ENCODE measurements around the gene TTF1.
A peak's percentile ranks its signal among the peaks of the same experiment; 100 is the strongest.

Gene TTF1

DNA sequence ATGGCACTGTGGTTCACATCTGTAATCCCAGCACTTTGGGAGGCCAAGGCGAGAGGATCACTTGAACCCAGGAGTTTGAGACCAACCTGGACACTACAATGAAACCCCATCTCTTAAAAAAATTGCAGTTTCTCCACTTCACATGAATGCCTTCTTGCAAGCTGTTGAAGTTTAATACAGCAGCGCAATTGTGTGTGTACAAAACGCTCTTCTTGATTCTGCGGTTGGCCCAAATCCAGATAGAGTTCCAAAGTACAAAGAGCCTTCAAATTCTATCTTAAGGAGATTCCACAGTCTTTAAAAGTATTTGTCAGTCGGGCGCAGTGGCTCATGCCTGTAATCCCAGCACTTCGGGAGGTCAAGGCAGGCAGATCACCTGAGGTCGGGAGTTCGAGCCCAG, 42.6 kb downstream of the TTF1 start:
- DNase-seq: no peak

- no peak for DNase-seq
Measured at GRCh38 chr9:132357764-132358163, 48.9 kb downstream of the TTF1 start.

DNA sequence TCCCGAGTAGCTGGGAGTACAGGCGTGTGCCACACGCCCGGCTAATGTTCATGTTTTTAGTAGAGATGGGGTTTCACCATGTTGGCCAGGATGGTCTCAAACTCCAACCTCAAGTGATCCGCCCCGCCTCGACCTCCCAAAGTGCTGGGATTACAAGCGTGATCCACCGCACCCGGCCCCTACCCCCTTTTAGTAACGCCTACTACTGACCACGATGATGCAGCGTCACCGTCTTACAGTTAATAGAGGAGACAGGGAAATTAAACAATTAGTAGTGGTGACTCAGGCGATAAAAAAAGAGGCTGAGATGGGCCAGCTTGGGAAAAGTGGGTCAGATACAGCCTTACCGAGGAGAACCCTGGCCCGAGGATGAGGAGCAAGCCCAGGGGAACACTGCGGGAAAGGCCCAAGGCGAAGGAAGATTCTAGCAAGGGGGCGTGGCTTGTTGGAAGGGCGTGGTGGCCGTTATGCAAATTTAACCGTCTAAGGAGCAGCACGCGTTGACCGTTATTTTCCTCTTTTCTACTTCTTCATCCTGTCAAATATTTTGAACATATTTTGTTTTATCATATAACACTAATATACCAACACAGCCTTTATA, 50.2 kb downstream of the TTF1 start:
- DNase-seq: no peak

- DNase-seq: peak; percentile 92
Measured at GRCh38 chr9:132354637-132355355, 51.8 kb downstream of the TTF1 start, which contains the start of gene SETX. Gene SETX, minus strand, starts transcription at chr9:132354986. Its CDS starts 5,558 bp downstream, at chr9:132349428.

GRCh38 chr9:132351404-132352045, 55.1 kb downstream of the TTF1 start:
- no peak for DNase-seq

- no peak for DNase-seq
Measured at GRCh38 chr9:132350861-132351315, 55.8 kb downstream of the TTF1 start.

- DNase-seq: no peak
Measured at GRCh38 chr9:132348676-132349075, 58.0 kb downstream of the TTF1 start.

- no peak for DNase-seq
Measured at GRCh38 chr9:132346177-132346576, 60.5 kb downstream of the TTF1 start.

DNA sequence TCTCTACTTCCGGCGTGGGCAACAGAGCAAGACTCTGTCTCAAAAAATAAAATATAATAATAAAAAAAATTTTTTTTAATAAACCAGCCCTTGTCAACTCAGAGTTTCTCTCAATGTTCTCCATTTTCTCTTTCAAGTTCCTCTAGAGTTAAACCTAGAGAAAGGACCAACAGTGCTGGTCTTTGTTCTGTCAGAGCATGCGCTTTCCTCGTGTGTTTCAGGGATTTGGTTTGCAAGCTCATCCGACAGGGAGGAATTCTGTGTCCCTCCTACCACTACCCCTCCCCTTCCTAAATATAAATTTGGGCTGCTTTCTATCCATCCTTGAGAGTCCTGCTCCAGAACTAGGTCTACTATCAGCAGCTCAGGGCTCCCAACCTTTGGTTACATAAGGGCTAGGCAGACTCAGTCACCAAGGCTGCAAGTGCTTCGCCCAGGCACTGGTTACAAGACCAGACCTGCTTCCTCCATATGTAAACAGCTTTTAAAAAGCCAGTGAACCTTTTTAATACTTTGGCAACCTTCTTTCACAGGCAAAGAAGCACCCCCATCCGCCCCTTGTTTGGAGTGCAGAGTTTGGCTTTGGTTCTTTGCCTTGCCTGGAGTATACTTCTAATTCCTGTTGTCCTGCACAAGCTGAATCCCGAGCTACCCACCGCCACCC, 65.3 kb downstream of the TTF1 start:
- no peak for DNase-seq

- no peak for DNase-seq
Measured at GRCh38 chr9:132334364-132334763, 72.3 kb downstream of the TTF1 start.

DNA sequence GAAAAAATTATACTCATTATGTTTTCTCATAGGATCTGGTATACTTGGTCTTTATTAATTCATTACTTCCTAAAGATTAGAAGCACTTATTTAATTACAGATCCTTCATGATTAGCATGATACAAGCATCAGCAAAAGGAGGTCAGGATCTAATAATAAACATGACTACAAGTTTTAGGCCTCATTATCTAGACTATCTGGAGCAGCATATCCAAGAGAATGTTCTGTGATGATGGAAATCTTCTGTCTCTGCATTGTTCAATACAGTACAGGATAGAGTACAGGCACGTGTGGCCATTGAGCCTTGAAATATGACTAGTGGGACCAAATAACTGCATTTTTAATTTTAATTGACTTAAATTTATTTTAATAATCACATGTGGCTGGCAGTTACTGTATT, 73.1 kb downstream of the TTF1 start:
- DNase-seq: no peak

DNA sequence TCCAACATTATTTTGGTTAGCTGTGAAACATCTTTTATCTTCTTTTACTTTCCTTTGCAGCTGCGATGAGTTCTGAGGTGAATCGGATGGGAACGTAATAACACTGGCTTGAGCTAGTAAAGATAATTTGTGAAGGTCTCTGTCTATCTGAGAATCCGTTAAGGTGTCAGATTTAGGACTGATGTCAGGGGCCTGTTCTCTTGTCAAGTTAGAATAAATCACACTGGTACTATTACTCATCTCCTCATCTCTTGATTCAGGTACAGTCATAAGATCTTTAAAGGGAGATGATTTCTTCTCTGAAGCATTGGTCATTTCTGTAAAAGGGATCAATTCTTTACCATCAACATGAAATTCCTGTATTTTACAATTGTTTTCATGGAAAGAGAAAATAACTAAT, 78.1 kb downstream of the TTF1 start:
- DNase-seq: no peak

DNA sequence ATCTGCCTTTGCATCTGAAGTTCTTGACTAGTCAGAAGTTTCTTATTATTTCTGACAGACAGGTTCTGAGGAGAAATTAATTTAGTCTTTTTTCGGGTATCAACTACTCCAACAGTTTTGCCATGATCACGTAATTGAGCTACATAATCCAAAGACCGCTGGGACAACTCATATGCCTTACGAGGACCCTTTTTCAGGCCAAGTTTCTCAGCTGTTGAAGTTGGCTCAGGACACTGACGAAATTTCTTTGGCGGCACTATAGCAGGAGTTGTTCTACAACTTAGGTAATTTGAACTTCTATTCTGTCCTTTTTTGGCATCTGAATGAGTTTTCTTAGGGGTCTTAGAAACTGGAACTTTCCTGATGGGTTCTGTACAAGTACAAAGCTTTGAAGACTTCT, 79.1 kb downstream of the TTF1 start:
- no peak for DNase-seq

Measured in NK-92 treated with Interleukin-12 subunit alpha and Interleukin-12 subunit beta, amount 100 ng/mL, for 24 hours (cell line).